Brain microvascular endothelial cell (primary cell): ENCODE measurements around the gene CKS1B.

Source experiments
- DNase-seq: peaks from one replicate; pipeline ENCODE4 v3.0.0-alpha.2; 2020
- H3K27ac ChIP-seq: fragments of 250-450 bp; sonication (Bioruptor Pico); 2 replicates; pipeline ENCODE4 v1.5.1; 2020; ENCODE audit warnings: mild to moderate bottlenecking, moderate library complexity
- H3K27me3 ChIP-seq: fragments of 250-450 bp; sonication (Bioruptor Pico); replicated peaks from 2 replicates; pipeline ENCODE4 v1.5.1; 2020; ENCODE audit warnings: mild to moderate bottlenecking
- H3K36me3 ChIP-seq: fragments of 250-450 bp; sonication (Bioruptor Pico); replicated peaks from 2 replicates; pipeline ENCODE4 v1.5.1; 2020; ENCODE audit warnings: mild to moderate bottlenecking
- H3K4me3 ChIP-seq: 2 replicates; pipeline ENCODE4 v1.5.1; 2011; ENCODE audit warnings: low read depth, mild to moderate bottlenecking, control low read depth, low read length, moderate library complexity
- CTCF ChIP-seq: IDR thresholded peaks from 2 replicates; pipeline ENCODE4 v1.5.1; 2011; ENCODE audit warnings: low read depth, mild to moderate bottlenecking, moderate library complexity, low read length, control low read depth, inconsistent platforms; ENCODE audit errors: missing control alignments
- in situ Hi-C: cut with HindIII; loops from 2 replicates; pipeline ENCODE4 v1.10.0; 2017; ENCODE audit warnings: low sequenced_read_pairs, low pct_ligation_motif_present

CKS1B gene

GRCh38 chr1:154966111-154966510 lies 8.4 kb upstream of the CKS1B start:
- no peak overlapping the region for H3K27ac ChIP-seq
- in situ Hi-C loops, result no loop called here
- no peaks in the 10 kb centered on the region for H3K27me3 ChIP-seq
- H3K36me3 ChIP-seq, result peaks cover 60% of the 10 kb centered on the region
- no peak for DNase-seq
- TF ChIP-seq CTCF, result no peak
- no peak overlapping the region for H3K4me3 ChIP-seq

DNA sequence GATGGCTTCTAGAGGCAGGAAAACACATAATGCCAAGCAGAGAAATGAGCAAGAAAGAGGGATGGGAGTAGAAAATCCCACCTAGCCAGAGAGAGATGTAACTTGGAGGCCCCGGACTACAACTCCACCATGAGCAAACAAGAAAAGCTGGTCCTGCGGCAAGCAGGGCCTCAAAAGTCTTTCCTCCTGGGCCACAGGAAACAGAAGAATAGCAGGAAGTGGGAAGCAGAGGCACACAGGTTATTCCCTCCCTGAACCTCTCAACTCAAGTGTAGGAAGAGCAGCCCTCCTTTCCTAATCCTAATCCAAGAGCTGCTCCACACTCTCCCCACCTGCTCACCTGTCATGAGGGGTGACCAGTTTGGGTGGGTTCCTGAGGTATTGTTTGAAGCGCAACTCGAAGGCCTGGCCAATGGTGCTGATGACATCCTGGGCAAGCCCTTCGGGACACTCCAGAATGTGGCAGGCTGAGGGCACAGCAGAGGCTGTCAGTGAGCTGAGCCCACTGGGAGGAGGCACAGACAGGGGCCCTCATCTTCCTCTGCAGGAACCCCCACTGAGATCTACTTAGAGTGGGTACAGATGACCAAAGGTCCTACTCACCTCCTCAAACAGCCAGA lies 7.0 kb upstream of the CKS1B start:
- DNase-seq, result no peak
- no peak for TF ChIP-seq CTCF
- in situ Hi-C loops, result no loop called here
- Histone ChIP-seq H3K4me3 (no peak overlapping the region), H3K27ac (no peak overlapping the region), H3K36me3 (peaks cover 55% of the 10 kb centered on the region), H3K27me3 (no peaks in the 10 kb centered on the region)

- peaks cover 45% of the 10 kb centered on the region for H3K36me3 ChIP-seq
- in situ Hi-C loops, result no loop called here
- TF ChIP-seq CTCF, result no peak
- no peak for DNase-seq
- H3K4me3 ChIP-seq, result peak overlapping the region; percentile 74
- H3K27ac ChIP-seq, result no peak overlapping the region
- no peaks in the 10 kb centered on the region for H3K27me3 ChIP-seq
Observed at GRCh38 chr1:154968731-154969130, 5.8 kb upstream of the CKS1B start.

DNA sequence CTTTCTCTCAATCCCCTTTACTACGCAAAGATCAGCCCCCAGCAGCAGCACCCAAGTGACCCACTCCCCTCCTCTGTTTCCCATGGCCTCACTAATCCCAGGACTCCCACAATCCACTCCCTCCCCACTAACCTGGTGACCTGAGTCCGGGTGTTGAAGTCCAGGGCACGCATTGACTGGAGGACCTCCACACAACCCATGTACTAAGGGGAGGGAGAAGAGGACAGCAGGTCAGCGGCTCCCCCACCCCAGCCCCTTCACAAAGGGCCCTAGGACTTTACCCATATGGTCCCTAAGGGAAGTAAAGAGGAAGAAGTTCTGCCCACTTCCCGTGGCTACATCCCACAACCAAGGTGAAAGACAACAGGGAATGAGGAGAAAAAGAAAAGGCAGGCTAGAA lies 5.2 kb upstream of the CKS1B start:
- Histone ChIP-seq H3K4me3 (peak overlapping the region; percentile 74), H3K27me3 (no peaks in the 10 kb centered on the region), H3K27ac (no peak overlapping the region), H3K36me3 (peaks cover 42% of the 10 kb centered on the region)
- no peak for DNase-seq
- TF ChIP-seq CTCF, result no peak
- in situ Hi-C loops, result no loop called here

DNA sequence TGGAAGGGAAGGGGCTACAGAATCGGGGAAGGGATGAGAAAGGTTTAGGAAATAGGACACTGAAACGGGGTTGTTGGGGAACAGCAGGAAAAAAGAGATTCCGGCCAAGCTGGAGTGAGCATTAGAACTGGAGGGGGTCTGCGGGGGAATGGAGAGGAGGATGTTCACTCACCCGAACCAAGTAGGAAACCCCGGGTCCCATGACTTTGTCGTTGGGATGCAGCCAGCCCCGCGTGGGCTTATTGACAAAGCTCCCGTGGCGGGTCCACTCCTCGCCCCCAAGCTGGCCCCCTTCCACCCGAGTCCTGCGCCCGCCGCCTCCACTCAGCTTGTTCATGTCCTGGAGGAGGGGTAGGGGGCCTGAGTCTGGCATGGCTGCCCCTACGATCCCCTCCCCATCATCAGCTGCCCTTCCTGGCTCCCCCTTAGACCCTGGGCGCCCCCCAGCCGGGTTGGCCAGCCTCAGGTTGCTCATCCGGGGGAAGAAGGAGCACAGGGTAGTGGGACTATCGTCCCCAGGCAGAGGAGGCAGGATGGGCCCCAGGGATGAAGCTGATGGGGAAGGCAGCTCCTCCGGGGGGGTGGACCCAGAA lies 4.5 kb upstream of the CKS1B start:
- in situ Hi-C loops, result no loop called here
- DNase-seq, result no peak
- no peak for TF ChIP-seq CTCF
- Histone ChIP-seq H3K27me3 (no peaks in the 10 kb centered on the region), H3K4me3 (peak overlapping the region; percentile 74), H3K36me3 (peaks cover 35% of the 10 kb centered on the region), H3K27ac (peak overlapping the region; percentile 96)
